GM18505 (cell line): Measurements from ENCODE around the gene ANKRD11.

Source experiments
- ATAC-seq: cut with Tn5 transposase; IDR thresholded peaks from one replicate; pipeline ENCODE4 v1.9.1; 2021; ENCODE audit not compliant: unreplicated experiment
- POLR2A ChIP-seq: IDR thresholded peaks from 4 replicates; pipeline ENCODE4 v1.6.1; 2011; ENCODE audit warnings: borderline replicate concordance; ENCODE audit not compliant: insufficient read depth, insufficient read length; ENCODE audit errors: extremely low read depth

Gene ANKRD11

DNA sequence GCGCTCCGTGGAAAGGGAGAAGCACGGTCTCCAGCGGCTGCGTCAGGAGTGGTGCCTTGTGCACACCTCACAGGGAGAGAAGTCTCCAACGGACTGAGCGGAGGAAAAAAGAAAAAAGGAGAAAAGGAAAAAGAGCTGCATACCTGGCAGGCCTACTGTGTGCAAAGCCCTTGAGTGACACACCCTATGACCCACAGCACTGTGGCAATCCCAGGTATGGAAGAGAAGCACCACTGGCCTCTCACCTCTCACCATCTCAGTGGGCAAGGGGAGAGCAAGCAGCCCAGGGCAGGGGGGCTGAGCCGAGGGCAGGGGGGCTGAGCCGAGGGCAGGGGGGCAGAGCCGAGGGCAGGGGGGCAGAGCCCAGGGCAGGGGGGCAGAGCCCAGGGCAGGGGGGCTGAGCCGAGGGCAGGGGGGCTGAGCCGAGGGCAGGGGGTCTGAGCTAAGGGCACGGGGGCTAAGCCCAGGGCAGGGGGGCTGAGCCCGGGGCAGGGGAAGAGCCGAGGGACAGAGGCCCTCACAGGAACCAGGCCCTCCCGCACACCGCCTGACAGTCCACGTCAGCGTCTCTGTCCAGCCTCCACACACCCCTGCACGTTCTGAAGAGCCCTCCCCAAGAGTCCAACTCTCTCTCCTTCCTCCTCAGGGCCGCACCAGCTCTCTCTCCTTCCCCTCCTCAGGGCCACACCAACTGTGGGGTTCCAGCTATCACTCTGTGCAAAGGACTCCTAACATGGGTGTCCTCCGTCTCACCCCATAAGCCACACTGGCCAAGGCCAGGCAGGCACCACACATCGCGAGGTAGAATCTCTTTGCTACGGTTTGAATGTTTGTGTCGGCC, 167.0 kb downstream of the ANKRD11 start:
- no peak for ATAC-seq
- no peak for TF ChIP-seq POLR2A

DNA sequence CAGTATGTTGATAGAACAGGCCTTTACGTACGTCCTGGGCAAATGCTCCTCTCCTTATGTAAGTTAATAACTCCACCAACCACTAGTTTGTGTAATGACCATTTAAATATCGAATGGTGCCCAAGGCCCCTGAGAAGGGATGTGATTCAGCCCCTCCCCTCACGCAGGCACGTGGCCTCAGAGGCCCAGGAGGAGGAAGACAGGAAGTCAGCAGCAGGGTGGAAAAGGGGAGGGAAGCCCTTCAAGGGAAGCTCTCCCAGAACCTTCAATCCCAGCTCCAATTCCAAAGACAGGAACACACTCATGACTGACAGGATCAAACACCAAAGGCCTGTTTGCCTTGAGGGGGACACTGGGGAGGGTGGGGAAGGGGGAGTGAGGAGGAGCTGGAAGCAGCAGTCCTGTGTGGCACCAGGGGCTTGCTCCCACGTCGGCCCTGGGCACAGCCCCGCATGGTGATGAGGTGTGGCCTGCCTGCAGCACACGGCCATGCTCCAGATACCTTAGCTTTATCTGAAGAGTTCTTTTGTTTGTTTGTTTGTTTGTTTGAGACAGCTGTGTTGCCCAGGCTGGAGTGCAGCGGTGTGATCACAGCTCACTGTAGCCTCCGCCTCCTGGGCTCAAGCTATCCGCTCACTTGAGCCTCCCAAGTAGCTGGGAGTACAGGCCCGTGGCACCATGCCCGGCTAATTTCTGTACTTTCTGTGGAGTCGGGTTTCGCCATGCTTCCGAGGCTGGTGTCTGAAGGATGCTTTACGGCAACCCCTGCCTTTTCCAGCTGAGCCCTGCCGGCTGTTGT, 167.8 kb downstream of the ANKRD11 start:
- ATAC-seq: no peak
- TF ChIP-seq POLR2A: no peak

DNA sequence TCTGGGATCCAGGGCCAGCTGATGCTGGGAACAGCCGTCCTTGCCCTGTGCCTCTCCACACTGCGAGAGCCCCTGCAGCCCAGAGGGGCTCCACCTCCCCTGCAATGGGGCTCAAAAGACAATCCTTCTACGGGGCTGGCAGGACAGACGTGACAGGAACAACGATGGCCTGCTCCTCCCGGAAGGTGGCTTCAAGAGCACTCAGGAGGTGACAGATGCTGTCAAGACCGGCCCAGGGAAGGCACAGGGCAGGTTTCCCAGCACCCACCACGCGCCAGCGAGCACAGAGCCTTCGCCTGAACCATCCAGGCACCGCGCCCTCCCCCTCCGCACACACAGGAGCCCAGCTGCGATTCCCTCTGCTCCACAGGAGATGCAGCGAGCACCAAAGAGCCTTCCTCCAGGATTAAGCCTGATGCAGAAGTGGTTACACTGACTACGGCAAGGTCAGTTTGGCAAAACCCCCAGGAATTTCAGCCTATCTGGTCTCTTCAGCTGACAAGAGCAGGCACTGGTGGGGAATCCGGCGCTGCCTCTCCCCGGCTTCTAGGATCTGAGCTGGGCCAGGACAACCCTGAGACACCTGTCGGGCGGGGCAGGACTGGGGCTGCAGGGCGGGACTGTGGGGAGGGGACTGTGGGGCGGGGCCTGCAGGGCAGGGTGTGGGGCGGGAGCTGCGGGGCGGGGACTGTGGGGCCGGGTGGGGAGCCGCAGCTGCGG, 169.4 kb downstream of the ANKRD11 start:
- ATAC-seq: no peak
- no peak for TF ChIP-seq POLR2A

DNA sequence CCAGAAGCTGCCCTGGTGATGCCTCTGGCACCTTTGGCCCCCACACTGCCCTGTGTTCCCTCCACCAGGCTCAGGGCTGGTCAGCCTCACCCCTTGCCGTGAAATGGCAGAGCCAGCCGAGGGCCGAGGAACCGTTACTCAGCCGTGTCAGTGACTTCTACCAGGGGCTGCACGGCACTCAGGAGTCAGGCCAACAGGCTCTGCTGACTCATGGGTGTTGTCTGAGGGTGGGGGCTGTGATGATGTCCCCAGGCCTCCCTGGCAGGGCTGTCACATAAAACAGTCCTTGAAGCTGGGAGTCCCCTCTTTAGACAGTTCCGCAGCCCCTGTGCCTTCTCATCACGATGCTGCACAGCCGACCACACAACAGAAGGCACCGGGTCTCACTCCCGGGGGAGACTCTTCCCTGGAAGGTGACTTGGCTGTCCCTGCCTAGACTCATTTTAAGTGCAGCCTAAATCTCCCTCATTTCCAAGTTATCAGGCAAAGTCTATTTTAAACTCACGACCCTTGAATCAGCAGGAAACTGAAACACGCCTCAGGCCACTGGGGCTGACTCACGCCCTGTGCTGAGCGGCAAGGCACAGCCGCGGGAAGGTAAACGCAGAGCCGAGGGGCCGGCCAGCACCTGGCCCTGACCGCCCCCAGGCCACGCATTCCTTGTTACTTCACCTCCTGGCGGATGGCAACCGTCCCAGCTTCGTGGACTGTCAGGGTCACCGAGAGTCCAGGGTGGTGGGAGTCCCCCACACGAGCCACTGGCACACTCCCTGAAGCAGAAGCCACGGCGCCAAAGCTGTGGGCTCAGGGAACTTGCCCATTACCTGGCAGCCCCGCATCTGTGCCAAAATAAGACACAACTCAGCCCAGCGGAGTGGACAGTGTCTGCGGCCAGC, 170.2 kb downstream of the ANKRD11 start:
- no peak for TF ChIP-seq POLR2A
- no peak for ATAC-seq

DNA sequence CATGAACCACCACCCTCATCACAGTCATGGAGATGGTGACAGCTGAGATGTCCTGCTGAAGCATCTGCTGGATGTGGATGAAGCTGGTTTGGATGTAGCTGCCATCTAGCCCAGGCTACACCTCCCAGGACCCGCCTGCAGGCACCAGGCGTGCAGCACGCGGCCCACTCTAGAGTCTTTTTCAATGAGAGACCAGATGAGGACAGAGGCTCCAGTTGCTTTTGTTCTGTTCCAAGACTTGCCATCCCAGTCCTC, 170.8 kb downstream of the ANKRD11 start:
- ATAC-seq: no peak
- no peak for TF ChIP-seq POLR2A

DNA sequence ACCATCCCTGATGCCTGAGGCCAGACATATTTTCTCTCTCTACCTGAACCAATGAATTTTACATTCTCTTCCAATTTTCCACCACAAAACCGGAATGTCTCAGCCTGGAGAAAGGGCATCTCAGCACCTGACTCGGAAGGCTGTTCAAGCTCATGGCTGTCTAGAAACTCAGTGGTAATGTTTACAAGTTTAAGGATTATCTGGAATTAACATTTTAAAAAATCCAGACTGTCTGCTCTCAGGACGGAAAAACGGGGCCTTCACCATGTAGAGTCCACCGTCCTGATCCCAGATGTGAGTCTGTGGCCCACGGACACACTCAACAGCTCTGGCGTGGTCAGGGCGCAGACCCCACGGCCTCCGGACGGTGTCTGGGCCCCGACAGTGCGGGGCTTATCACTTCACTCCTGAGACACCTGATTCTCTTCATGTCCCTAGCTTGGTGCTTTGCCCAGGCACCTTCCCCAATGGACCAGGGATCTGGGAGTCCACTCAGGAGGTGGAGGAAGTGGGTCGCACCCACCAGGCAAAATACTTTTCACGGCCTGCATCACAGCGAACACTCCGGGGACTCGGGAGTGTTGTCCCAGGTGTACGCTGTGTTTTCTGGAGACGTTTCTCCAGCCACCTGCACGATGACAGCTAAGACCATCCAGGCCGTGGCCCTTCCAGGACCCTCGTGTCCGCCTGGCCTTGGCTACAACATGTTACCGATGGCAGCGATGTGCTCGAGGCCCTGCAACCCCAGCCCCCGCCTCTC, 171.3 kb downstream of the ANKRD11 start:
- ATAC-seq: no peak
- TF ChIP-seq POLR2A: no peak

DNA sequence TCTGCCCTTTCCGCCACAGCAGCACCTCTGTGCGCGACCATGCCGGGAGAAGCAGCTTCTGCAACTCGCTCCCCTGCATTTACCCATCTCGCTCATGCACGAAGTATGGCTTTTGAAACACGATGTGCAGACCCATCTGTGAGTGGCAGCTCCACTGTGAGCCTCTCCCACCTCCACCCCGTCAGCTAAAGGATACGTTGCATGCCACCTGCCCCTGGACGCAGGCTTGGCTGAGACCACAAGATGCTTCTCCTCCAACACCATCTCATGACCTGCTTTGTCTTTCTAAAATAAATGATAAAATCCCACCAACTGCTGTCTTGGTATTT, 172.0 kb downstream of the ANKRD11 start:
- TF ChIP-seq POLR2A: no peak
- ATAC-seq: no peak

DNA sequence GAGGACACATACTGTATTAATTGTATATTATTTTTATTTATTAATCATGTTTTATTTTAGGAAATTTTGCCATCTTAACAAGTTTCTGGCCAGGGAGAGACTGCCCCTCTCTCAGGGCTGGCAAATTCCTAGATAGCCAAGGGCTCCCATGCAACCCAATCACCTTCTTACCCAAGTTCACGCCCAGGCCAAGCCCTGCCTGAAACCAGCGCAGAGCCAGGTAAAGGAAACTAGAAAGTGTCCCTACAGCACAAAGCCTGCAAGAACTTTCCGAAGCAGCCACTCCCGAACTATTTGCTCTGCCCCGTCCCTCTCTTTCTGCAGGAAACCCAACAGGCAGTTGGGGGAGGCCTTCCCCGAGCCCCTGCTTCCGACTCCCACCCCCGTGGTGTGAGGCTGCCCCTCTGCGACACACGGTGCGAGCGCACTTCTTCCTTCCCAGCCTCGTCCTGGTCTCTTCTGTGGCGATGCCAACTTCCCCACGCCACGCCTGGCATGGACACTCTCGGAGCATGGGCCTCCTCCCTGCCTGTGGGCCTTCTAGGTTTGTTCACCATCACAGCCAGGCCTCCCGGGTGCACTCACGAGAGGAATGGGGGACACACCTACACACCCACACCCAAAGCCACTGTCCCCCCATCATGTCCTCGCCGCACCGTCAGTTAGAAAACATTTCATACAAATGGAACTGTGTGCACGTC, 172.5 kb downstream of the ANKRD11 start:
- TF ChIP-seq POLR2A: no peak
- no peak for ATAC-seq

DNA sequence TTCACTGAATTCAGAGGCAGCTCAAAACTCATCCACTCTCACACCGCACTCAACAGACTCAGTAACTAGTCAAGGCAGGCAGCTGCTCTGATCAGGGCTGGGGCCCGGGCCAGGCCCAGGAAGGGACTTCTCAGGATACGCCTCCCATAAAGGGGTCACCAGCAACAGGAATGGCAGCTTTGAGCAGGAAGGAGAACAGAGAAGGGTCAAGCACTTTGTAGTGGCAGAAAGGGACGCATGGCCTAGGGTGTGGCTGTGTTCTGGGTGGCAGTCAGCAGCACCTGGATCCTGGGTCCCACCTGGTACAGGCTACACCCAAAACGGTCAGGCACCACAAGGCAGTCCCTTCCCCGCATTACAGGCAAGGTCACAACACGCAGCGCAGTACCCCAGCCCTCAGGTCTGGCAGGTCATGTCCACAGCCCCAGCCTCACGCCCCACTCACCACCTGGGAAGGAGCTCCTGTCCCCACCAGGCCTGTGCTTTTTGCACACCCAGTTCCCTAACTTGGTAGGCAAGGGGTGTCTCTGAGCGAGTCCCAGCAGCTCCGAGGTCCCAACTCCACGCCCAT, 173.2 kb downstream of the ANKRD11 start:
- no peak for TF ChIP-seq POLR2A
- no peak for ATAC-seq

DNA sequence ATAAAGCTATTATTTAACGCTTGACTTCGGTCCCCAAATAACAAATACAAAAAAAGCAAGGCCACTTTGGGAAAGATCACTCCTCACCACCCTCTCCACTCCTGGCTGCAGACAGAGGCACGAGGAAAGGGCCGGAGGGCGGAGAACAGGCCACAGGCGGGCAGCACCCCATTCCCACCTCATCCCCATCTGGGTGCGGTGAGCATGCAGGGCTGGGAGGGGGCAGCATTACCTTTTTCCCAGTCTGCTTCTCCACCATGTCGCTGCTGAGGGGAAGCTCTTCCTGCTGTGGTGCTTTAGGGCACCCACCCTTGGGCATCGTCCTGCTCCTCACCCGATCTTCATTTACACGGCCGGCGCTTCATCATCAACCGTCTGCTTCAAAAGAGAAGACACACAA, 173.7 kb downstream of the ANKRD11 start:
- ATAC-seq: no peak
- peak; percentile 23 for TF ChIP-seq POLR2A

DNA sequence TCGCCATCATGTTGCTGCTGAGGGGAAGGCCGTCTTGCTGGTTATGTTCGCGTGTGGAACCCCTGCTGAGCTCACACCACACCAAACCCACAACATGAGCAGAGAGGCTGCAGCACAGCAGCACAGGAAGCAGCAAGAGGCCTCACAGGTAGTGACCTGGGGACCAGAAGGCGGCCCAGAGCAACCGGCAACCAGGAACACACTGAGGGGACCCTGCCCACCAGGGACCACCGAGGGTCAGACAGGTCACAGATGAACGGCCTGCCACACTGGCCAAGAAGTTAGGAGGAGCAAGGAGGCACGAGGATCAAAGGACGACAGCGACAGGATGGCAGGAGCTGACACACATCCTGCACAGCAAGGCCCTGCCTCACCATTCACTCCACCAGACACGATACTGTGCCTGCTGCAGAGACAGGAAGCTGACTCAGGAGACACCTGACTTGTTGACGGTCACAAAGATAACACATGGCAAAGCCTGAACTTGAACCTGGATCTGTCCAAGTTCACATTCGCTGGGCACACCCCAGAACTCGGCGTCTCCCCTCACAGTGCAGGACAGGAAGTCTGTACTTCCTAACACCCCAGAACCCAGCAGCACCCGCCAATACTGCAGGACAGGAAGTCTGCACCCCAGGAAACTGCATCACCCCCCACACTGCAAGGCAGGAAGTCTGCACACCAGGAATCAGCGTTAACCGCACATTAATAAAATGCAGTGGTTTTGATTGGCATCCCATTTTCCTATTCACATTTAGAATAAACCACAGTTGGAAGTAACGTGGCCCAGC, 174.4 kb downstream of the ANKRD11 start:
- no peak for ATAC-seq
- TF ChIP-seq POLR2A: no peak

DNA sequence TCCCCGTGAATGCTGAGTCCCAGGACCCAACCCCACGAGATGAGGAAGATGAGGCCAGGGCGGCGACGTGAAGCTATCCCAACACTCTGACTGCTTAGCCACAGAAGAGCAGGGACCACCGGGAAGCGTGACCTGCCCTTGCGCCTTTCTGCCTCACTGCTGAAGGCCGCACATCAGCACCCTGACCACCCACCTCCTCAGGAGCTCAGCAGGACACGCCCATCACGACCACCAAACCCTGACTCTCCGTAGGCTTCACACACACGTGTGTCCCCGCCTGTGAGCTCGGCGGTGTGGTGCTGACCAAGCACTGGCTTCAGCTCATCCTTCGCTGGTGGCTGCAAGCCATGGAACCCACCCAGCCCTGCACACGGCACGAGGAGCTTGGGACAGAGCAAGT, 175.1 kb downstream of the ANKRD11 start:
- ATAC-seq: no peak
- TF ChIP-seq POLR2A: no peak
